Stromal cell of bone marrow (primary cell): ENCODE measurements around the gene OR5K2.

Experiments used
- DNase-seq: peaks from one replicate; pipeline ENCODE4 v3.0.0-alpha.2; 2012; ENCODE audit warnings: low read depth

Gene OR5K2

DNA sequence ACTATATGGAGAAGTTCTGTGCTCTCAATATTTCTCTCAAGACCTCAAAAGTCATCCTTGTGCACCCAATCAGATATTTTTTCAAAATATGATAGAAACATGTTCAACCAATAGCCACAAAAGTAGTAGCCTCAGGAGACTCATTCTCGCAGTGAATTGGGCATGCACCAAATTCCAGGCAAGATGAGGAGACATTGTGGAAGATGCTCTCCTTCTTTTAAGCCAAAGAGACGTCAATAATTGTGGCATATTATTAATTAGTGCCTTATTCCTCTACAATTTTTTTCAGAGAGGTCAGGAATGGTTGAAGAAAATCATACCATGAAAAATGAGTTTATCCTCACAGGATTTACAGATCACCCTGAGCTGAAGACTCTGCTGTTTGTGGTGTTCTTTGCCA lies at the start of gene OR5K2:
Gene OR5K2, plus strand, starts transcription at position 301 of the 400 bp plus-strand sequence. Its CDS starts 0 bp downstream, at position 301.
- DNase-seq = no peak

DNA sequence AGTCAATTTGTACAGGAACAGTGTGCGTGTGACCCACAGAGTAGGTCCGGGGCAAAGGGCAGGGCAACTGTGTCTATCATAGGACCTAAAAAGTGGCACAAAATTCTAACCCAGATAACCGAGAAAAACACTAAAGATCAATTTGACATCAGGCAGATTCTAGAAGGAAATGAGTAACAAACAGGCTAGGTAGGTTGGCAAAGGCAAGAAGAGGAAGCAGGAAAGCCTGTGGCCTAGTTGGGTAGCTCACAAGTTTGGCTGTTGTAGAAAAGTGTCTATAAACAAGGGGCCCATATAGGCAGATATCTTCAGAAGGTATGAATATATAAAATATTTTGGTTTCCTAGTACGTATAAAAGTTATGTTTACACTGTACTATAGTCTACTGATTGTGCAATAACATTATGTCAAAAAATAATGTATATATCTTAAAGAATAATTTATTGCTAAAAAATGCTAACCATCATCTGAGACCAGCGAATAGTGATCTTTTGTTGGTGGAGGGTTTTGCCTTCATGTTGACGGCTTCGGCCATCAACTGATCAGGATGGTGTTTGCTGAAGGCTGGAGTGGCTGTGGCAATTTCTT lies 47.8 kb upstream of the OR5K2 start:
- DNase-seq = no peak

DNA sequence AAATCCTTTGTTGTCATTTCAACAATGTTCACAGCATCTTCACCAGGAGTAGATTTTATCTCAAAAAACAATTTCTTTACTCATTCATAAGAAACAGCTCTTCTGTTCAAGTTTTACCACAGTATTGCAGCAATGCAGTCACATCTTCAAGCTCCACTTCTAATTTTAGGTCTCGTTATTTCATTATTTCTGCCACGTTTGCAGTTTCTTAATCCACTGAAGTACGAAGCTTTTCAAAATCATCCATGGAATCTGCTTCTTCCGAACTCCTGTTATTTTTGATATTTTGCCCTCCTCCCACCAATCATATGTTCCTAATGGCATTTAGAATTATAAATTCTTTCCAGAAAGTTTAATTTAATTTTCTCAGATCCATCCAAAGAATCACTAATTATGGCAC lies 47.1 kb upstream of the OR5K2 start:
- no peak for DNase-seq

DNA sequence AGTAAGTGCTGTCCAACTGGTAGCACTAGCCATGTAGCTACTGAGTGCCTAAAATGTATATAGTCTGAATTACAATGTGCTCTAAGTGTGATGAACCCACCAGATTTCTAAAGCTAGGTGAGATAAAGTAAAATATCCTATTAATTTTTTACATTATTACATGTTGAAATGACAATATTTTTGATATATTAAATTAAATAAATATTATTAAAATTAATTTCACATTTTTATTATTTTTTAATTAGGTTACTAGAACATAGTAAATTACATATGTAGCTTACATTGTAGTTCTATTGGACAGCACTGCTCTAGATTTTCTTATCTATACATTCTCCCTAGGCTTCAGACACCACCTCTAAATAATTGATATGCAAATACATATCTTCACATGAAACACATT lies 43.7 kb upstream of the OR5K2 start:
- no peak for DNase-seq

DNA sequence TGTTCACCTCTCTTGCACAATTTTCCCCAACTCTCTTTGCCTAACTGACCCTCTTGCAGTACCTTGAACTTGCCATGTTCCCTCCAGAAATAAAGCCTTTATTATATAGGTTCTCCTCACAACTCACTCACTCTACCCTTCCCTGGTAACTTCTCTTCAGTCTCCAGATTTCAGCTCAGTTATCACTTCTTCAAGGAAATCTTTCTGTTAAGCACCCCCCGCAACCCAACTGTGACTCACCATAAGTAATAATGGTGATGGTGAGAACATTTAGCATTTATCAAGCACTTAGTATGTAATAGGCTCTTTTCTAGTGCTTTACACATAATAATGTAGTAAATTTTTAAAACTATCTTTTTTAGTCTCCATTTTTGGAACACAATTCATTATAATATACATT lies 42.6 kb upstream of the OR5K2 start:
- no peak for DNase-seq

DNA sequence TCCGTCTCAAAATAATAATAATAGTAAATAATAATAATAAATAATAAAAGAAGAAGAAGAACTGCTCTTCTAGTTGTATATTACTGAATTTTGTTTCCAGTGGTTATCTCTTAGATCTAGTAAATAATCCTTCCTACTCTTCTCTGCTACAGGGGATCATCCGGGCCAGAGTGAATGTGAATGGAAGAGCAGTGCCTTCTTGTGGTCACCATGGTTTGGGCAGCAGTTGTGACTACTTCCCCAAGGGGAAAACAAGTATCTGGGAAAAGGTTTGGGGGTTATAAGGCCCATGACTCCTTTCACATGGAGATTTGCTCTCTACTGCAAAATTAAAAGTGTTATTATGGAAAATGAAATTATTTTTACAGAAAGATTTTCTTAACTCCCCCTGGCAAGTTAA lies 39.9 kb upstream of the OR5K2 start:
- no peak for DNase-seq

DNA sequence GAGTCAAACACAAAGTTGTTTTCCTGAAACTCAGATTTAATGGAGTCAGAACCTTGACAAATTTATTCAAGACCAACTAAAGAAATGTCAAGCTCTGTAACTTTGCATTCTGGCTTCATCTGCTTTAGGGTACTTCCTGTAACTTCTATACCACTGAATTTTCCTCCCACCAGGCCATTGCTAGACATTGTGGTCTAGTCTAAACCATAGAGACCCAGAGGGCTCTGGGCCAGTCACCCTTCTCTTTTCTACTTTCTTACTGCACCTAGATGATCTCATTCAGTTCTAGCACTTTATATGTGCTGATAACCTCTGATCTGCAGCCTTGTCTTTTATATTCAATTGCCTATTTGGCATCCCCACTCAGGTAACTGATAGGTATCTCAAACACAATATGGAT lies 37.3 kb upstream of the OR5K2 start:
- no peak for DNase-seq

DNA sequence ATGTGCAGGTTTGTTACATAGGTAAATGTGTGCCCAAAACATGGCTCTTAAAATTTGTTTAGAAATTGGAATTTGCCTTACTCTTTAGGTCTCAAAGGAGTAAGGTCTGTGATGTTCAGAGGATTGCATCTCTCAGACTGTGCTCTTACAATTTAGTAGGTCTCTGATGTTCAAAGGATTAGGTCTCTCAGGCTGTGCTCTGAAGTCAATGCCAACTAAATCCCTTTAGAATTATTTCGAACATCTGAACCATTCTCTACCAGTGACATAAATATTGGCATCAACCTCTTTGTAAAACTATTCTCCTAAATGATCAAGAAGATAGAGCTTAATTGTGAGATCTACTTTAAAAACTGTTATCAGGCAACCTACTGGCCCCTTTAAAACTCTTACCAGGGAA lies 34.6 kb upstream of the OR5K2 start, which contains the start of gene OR5K1:
Gene OR5K1, plus strand, starts transcription at position 301 of the 400 bp plus-strand sequence. CDS start 6,376 bp downstream, outside the sequence.
- no peak for DNase-seq

DNA sequence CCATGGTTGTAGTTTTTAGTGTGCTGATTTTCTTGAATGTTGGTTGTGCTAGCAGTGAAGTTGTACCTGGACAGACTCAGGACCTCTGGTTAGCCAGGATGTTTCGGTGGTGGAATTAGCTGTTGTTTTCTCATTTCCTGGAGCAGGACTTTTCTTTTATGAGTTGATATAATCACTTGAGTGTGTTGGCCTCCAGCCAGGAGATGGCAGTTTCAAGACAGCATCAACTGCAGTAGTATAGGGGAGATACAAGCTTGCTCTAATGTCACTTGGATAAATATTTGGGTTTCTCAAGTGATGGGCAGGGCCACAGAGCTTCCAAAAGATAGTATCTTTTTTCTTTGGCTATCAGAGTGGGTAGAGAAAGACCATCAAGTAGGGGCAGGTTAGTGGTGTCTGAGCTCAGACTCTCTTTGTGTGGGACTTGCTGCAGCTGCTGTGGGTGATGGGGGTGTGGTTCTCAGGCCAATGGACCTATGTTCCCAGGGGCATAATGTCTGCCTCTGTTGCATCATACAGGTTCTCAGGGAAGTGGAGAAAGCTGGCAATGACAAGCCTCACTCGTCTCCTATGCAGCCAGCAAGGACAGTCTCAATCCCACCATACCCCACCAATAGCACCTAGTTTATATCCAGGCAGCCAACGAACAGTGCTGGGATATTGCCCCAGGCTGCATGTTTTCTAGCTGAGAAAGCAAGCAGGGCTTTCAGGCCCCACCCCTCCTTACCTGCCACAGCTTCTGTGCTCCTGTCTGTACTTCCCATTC lies 14.6 kb upstream of the OR5K2 start:
- no peak for DNase-seq

DNA sequence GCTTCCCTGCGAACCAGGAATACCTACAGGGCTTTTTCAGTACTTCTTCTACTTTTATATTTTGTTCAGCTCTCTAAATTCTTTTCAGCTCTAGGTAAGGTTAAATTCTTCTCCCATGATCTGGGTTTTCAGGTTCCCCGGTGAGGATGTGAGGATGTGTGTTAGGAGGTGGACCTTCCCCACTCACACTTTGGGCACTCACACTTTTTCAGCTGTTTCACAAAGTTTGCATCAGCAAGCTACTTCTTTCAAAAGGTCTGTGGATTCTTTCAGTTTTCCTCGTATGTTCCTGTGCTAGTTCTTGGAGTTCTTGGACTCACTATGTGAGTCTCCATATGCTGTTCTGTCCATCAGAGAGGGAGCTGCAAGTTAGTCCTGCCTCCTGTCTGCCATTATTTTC lies 13.9 kb upstream of the OR5K2 start:
- DNase-seq = no peak

DNA sequence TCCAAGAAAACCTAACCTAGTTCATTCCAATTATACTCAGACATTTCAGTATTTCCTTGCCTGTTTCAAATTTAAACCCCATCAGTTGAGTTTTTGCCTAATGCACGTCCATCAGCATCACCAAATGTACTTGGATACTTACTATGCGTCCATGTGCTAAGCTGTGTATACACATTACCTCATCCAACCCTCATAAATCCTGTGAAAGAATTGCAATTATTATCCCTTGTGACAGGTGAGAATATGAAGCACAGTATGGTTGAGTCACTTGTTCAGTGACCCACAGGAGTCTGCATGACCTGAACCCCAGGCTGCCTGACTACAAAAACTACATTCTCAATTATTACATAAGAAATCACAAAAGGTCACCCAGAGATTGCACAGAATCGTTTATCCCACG lies 2.5 kb downstream of the OR5K2 start:
- no peak for DNase-seq

DNA sequence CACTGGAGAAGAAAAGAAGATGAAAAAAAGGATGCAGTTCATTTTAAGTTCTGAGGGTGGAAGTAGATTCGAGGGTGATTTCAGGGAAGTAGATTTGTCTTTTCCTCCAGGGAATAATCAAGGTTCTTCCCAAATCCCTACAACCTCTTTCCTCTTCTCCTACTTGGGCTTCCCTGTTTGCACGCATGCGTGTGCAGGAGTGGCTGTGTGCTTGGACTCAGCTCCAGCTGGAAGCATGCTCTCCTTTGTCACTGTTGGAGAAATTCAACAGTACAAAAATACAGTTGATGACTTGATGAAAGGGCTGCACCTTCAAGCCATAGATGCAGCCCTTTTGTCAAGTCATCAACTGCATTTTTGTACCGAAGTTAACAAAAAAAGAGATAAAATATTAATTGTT lies 3.8 kb downstream of the OR5K2 start:
- no peak for DNase-seq

DNA sequence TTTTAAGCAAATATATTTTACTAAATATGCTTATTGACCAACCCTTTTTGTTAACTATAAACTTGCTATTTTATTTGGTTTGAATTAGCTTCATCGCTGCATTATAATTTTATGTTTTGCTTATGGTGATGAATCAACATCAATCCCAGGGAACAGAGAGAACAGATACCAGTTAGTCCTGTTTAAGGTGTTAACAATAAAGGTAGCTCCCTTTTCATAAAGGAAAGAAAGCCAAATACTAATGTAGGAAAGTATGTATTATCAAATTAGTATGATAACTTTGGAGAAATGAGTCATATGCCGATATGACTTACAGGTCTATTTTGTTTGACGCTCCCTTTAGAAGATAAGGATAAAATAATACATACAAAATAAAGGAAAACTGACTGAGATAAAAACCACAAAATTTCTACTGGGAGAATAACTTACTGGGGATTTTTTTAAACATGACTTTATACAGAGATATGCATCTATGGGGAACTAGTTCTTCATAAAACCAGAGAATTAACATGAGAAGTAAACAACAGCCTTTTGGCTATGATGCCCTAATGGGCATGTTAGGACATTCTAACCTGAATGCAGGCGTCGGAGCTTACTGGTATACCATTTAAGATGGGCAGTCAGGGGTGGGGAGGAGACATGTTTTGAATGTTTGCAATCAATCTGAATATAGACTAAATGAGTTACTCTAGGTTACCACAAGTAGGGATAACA lies 4.5 kb downstream of the OR5K2 start:
- DNase-seq = no peak

DNA sequence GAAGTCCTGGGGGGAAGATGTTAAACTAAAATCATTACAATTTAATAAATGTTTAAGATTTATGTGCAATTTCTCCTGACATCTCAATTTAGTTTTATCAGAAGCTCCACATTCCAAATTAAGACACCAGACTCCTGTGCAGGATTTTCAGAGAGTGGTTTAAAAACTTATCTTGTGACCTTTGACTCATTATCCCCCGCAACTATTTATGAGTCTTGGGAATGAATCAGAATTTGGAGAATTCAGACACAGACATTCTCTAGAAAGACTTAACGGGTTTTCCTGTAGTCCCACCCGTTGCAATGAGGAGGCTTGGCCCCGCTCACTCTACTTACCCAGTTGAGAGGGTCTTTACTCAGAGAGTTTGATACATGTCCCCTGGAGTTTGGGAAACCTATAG lies 7.1 kb downstream of the OR5K2 start:
- DNase-seq = no peak

DNA sequence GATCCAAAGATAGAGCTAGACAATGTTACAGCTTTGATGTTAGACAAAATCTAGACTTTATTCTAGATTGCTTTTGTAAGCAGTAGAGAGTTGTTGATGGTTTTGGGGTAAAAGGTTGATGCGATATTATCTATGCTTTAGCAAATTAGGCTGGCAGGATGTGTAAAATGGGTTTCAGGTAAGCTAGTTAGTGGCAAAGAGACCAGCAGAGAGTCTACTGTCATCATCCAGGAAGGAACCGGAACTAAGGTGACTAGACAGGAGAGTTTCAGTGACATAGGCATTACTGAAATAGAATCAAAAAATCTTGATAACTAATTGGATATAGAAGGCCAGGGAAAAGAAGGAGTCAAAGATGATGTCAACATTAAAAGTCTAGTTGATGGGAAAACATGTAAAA lies 11.1 kb downstream of the OR5K2 start:
- DNase-seq = no peak

DNA sequence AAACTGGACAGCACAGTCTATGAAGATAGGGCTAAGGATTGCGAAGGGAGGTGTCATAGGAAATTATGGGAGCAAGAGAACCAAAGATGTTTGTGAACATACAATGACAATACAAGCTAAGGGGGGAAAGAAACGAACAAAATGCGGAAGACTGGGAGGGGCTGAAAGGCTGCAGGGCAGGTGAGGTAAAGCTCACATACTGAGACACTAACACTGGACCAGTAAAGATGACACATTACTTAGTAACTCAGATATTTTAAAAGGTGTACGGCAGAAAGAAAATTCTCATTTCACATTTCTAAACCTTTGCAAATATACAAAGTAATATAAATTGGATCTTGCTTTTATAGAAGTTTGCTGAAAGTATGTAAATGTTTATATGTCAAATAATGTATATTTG lies 15.1 kb downstream of the OR5K2 start:
- no peak for DNase-seq

DNA sequence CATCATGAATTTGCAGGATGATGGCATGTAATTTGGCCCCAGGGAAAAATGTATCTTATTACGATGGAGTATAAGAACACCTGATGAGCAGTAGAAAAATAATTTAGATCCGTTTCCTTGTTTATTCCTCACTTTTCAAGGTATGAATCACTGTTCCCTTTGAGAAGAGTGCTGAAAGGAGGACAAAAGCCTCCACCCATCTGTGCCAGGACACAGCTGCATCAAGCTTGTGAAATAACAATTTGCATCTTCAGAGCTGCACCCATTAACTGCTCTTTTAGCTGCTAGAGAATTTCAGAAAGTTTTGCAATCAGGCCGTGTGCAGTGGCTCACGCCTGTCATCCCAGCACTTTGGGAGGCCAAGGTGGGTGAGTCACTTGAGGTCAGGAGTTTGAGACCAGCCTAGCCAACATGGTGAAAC lies 15.6 kb downstream of the OR5K2 start:
- peak; percentile 10 for DNase-seq

DNA sequence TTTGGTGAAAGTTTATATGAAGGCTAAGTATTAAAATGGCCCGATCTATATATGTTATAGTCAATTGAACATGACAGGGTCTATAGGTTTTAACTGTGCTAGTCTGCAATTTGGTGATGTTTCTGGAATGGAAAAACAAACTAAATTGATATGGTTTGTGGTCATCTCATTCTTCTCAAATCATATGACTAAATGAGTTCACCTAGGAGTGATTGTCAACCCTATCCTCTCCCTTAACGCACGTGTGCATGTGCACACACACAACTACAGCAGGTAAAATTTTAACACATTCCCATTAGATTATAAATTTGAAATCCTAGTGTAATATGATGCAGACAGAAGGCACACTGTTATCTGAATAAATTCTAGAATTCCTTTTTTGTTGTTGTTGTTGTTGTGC lies 16.3 kb downstream of the OR5K2 start:
- DNase-seq = no peak

DNA sequence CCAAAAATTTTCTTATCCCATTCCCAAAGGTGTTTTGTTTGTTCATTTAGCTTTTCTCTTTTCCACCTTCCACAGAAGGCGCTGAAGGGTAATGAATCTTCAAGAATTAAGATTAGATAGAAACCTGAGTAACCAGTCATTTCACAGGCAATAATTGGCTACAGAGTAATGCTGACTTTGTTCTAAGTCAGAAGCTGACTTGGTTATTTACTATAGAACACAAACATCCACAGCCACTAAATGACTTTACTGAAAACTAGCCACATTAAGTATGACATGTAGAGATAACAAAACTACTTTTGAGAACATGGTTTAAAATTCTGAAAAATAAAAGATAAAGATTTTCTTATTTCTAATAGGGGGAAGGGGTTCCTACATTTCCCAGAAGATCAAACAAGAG lies 17.5 kb downstream of the OR5K2 start:
- no peak for DNase-seq

DNA sequence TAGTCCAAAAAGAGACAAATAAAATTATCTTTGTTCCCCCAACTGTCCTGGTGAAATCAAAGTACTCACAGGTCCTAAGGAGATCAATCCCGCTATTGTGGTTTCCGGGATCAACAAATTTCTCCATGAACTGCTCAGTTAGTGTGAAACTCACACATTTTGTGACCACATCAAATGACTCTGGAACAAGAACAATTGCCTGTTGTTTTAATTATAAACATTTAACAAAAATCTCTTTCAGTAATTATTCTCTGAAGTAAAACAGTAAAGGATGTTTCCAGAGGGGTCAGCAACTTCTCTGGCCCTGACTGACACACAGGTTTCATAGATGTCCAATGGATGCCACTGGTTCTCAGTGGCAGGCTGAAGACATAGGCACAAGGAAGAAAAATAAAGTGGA lies 21.3 kb downstream of the OR5K2 start:
- no peak for DNase-seq

DNA sequence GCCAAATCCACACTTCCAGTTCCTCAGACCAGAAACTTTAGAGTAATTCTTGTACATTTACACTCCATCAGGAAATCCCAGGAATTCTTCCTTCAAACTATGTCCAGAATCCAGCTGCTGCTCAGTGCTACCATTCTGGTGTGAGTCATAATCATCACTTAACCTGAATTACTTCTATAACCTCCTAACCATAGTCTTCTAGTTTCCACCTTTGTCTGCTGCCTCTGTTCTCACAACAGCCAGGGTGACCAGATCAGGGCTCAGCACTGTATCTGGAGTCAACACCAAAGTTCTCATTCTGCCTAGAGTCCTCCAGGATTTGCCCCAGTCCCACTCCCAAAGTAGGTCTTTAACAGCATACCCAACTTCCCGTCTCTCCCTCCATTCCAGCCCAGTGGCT lies 21.9 kb downstream of the OR5K2 start:
- DNase-seq = no peak

DNA sequence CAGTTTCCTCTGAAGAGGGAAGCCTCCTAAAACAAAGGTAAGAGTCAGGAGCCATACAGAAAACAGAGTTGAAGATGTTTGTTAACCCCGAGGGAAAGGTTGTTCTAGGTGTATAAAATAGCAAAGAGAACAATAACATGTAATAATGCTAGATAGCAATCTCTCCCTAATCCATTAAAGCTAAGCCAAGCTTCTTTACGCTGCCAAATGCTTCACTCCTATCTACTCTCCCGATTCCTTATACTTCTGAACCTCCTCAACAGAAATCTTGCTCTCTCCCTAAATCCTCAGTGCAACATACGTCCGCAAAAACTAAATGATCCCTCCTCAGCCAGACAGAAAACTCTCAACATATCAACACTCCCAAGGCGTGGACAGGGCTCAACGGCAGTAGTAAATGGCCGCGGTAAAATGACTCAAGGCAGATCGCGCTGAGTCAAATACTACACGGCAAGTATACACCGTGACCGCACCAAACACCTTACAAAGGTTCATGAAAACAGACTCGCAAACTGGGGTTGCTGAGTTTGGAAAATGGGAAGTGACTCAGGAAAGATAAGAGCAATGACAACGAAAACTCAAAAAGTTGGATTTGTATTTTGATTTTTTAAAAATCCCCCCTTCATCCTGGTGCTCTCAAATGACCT lies 24.5 kb downstream of the OR5K2 start:
- peak; percentile 48 for DNase-seq
